Suppressor macrophage (primary cell): ENCODE results near the gene SYNPO2L.
"Not testable (repeated sequence)": the region's sequence is repeated elsewhere in the genome, so short reads cannot be mapped to it uniquely, and the experiment has no call there.

Experiments used
- DNase-seq, 4 experiments: peaks; one replicate each; pipeline ENCODE4 v3.0.0-alpha.2; 2020 to 2022

Gene SYNPO2L

GRCh38 chr10:73620974-73621373, 34.9 kb downstream of the SYNPO2L start:
- DNase-seq, result not testable (repeated sequence)

- DNase-seq, result not testable (repeated sequence)
Measured at GRCh38 chr10:73617143-73617542, 38.7 kb downstream of the SYNPO2L start.

GRCh38 chr10:73614720-73615119, 41.1 kb downstream of the SYNPO2L start:
- no peak for DNase-seq

- no peak for DNase-seq
Measured at GRCh38 chr10:73609116-73609515, 46.7 kb downstream of the SYNPO2L start.

GRCh38 chr10:73601486-73601921, 54.3 kb downstream of the SYNPO2L start:
- DNase-seq, result no peak

GRCh38 chr10:73597346-73597745, 58.5 kb downstream of the SYNPO2L start:
- no peak for DNase-seq
